Spinal cord (tissue), 10 donors: ENCODE data around the gene TEKT3. TPM values are rescaled to one million over a fixed set of nuclear protein-coding genes. Genes with fewer than 3 reads are reported as not detected.

Experiments
- DNase-seq, 6 donors: peaks; one replicate each; pipeline versions ENCODE4 v3.0.0 to v3.0.0-alpha.2; 2013 to 2015; ENCODE audit warnings: low spot score in 6 of 6, low read depth in 4 of 6
- H3K27ac ChIP-seq: one replicate; pipeline ENCODE4 v1.5.1; 2013; ENCODE audit warnings: low read depth, low read length, control low read depth
- H3K27me3 ChIP-seq: one replicate; pipeline ENCODE4 v1.6.1; 2013; ENCODE audit warnings: low read length; ENCODE audit not compliant: control insufficient read depth, insufficient read depth
- H3K36me3 ChIP-seq: one replicate; pipeline ENCODE4 v1.6.1; 2013; ENCODE audit warnings: low read length; ENCODE audit not compliant: control insufficient read depth, insufficient read depth
- H3K4me1 ChIP-seq: one replicate; pipeline ENCODE4 v1.6.1; 2013; ENCODE audit warnings: low read length; ENCODE audit not compliant: control insufficient read depth, insufficient read depth
- H3K4me3 ChIP-seq: one replicate; pipeline ENCODE4 v1.5.1; 2013; ENCODE audit warnings: low read depth, low read length, control low read depth
- H3K9me3 ChIP-seq: one replicate; pipeline ENCODE4 v1.6.1; 2013; ENCODE audit warnings: low read length; ENCODE audit not compliant: control insufficient read depth, insufficient read depth
- WGBS: methylation state at CpG from one replicate; pipeline ENCODE4 v1.1.5; 2013; ENCODE audit warnings: missing lambda C conversion rate; ENCODE audit not compliant: insufficient coverage; 5-methylcytosine and 5-hydroxymethylcytosine counted together
- polyA plus RNA-seq, 2 donors: library from polyadenylated mRNA; unstranded; fragments of 120-200 nt; gene quantifications; one replicate each; pipeline ENCODE4 v1.2.1, GENCODE V29; 2013; ENCODE audit not compliant: insufficient read length in 2 of 2
- total RNA-seq, 2 donors: library from RNA; depleted of rRNA in 1 of 2; stranded (reverse); fragments of 120-200 nt in 1 of 2; fragments of >200 nt in 1 of 2; gene quantifications; one replicate each; pipeline versions ENCODE4 v1.2.3 to v1.2.4, GENCODE V29; 2013 to 2014
- donor health status: healthy.

Gene TEKT3
- total and polyA plus RNA-seq, 4 donors = 1.1 to 9.3 (median 2.6) TPM

- DNase-seq = no peak
- Histone ChIP-seq H3K27me3 (no peaks in the 10 kb centered on the region), H3K4me3 (no peak overlapping the region), H3K36me3 (no peaks in the 10 kb centered on the region), H3K9me3 (no peaks in the 10 kb centered on the region), H3K4me1 (no peaks in the 10 kb centered on the region), H3K27ac (no peak overlapping the region)
- 100% methylated on average over 1 of the region's 3 CpGs for WGBS
These were observed 12.9 kb upstream of the TEKT3 start for GRCh38 chr17:15354256-15354655.

DNA sequence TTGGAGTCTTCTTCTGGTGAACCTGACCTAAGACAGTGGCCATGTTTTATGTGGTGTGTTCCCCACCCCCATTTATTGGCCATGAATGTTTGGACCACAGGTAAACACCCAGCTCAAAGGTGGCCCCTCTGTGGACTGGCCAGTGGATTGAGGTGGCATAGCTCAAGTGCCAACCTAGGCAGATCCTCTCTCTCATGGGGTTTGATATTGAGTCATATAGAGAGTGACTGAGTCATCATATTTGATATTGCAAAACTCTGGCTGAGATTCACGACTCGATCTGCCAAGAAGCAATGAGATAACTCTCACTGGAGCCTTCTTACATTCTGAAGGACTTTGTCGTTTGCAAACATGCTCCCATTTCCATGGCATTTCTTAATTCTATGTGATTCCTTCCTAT lies 10.5 kb upstream of the TEKT3 start:
- Histone ChIP-seq H3K4me1 (no peaks in the 10 kb centered on the region), H3K4me3 (no peak overlapping the region), H3K27me3 (no peaks in the 10 kb centered on the region), H3K27ac (no peak overlapping the region), H3K9me3 (no peaks in the 10 kb centered on the region), H3K36me3 (no peaks in the 10 kb centered on the region)
- DNase-seq = no peak
- 96% methylated on average over 3 of the region's 3 CpGs for WGBS

GRCh38 chr17:15351478-15351840 lies 10.1 kb upstream of the TEKT3 start:
- no peak for DNase-seq
- H3K9me3 ChIP-seq = no peaks in the 10 kb centered on the region
- WGBS = 85% methylated on average over 4 of the region's 4 CpGs
- H3K4me3 ChIP-seq = no peak overlapping the region
- H3K27ac ChIP-seq = no peak overlapping the region
- no peaks in the 10 kb centered on the region for H3K27me3 ChIP-seq
- H3K36me3 ChIP-seq = no peaks in the 10 kb centered on the region
- H3K4me1 ChIP-seq = no peaks in the 10 kb centered on the region

DNA sequence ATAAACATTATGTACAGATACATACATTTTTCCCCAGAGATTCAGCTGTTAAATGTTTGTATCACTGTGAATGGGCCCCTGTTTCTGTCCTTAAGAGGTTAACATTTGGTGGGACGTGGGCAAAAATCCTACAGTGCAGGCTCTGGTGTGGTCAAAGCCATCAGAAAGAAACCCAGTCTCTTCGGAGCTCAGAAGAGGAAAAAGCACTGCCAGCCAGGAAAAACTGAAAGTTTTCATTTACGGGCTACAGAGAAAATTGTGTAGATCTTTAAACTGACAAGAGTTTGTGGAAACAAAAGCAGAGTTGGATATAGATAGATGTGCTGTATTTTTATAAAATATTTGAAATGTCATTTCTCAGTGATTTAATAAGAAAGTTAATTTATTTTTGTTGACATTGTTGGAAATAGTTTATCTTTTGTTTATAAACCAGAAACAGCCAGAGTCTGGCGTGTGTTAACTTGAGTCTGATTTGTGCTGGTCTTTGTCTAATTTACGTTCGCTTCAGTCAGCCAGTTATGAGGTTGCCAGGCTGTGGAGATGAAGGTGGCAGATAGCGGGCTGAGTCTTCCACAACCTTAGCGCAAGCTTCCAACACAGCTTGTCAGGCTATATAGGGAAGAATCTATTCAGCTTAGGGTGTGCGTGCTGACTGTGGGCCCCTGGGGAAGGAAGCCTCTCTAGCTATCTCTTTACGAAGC lies 9.5 kb upstream of the TEKT3 start:
- Histone ChIP-seq H3K4me3 (no peak overlapping the region), H3K4me1 (no peaks in the 10 kb centered on the region), H3K9me3 (no peaks in the 10 kb centered on the region), H3K36me3 (no peaks in the 10 kb centered on the region), H3K27me3 (no peaks in the 10 kb centered on the region), H3K27ac (no peak overlapping the region)
- 45% methylated on average over 7 of the region's 10 CpGs for WGBS
- DNase-seq = peak in 1 of 6 donors; percentile 9

- Histone ChIP-seq H3K27me3 (no peaks in the 10 kb centered on the region), H3K4me1 (no peaks in the 10 kb centered on the region), H3K4me3 (no peak overlapping the region), H3K9me3 (no peaks in the 10 kb centered on the region), H3K36me3 (no peaks in the 10 kb centered on the region), H3K27ac (no peak overlapping the region)
- WGBS = no CpG with 5 or more reads among the region's 2 CpGs
- DNase-seq = no peak
These were observed 7.7 kb upstream of the TEKT3 start for GRCh38 chr17:15349119-15349518.

DNA sequence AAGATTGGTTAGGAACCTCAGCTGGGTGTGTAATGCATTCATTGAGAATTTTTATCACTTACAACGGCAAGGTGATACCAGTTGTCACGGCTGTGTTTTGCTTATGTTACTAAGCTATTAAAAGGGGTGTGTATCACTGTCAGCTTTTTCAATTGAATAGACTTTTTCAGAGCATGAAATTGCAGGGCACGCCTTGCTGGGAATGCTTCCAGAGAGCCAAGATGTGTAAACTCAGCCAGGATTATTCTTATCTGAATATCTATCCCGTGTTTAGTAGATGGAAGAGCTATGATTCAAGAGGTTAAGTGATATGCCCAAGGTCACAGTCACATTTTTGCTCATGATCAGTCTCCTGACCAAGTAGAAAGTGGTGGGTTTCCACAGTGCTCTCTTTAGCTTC lies 6.6 kb upstream of the TEKT3 start:
- WGBS = 27% methylated on average over 3 of the region's 4 CpGs
- DNase-seq = peak in 2 of 6 donors; percentile 33 to 44
- Histone ChIP-seq H3K4me3 (no peak overlapping the region), H3K9me3 (no peaks in the 10 kb centered on the region), H3K27ac (no peak overlapping the region), H3K27me3 (no peaks in the 10 kb centered on the region), H3K36me3 (no peaks in the 10 kb centered on the region), H3K4me1 (no peaks in the 10 kb centered on the region)

GRCh38 chr17:15346066-15346595 lies 4.7 kb upstream of the TEKT3 start:
- DNase-seq = no peak
- Histone ChIP-seq H3K4me3 (no peak overlapping the region), H3K27ac (no peak overlapping the region), H3K4me1 (peaks cover 7% of the 10 kb centered on the region), H3K9me3 (no peaks in the 10 kb centered on the region), H3K27me3 (peaks cover 15% of the 10 kb centered on the region), H3K36me3 (no peaks in the 10 kb centered on the region)
- 77% methylated on average over 4 of the region's 13 CpGs for WGBS

DNA sequence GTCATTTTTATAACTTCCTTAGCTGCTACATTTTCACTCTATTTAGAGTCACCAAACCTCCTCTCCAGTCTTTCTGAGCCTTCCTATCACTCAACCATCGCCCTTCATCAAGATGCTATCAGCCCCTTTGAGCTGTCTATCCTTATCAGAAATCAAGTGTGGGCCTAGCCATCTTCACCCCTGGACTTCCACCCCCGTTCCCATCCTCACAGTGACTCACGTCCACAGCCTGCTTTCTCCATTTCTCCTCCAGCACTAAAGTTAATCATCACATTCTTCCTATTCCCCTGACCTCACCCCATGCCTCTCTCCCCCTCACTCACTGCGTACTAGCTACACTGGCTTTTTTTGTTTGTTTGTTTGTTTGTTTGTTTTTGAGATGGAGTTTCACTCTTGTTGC lies 2.4 kb upstream of the TEKT3 start:
- H3K36me3 ChIP-seq = no peaks in the 10 kb centered on the region
- H3K27me3 ChIP-seq = peaks cover 19% of the 10 kb centered on the region
- H3K4me1 ChIP-seq = peaks cover 11% of the 10 kb centered on the region
- H3K4me3 ChIP-seq = no peak overlapping the region
- no peaks in the 10 kb centered on the region for H3K9me3 ChIP-seq
- DNase-seq = no peak
- WGBS = 78% methylated on average over 3 of the region's 4 CpGs
- no peak overlapping the region for H3K27ac ChIP-seq

DNA sequence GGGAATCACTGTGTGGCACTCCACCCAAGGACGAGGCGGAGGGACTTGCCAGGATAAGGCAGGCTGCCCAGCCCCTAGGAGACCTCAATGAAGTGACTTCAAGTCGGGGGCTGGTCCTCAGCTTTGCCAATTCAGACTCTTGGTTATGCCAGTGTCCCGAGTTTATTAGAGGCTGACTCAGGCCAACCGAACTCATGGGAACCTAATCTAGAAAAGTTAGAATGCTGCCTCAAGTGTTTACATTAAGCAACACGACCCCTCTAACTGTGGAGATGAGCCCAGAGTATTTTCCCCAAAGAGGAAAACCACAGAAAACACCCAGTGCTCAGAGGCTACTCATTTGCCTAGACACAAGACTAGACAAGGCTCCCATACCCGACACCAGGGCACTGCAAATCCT lies 1.1 kb upstream of the TEKT3 start:
- DNase-seq = peak in 1 of 6 donors; percentile 18
- Histone ChIP-seq H3K27me3 (peaks cover 19% of the 10 kb centered on the region), H3K4me1 (peaks cover 11% of the 10 kb centered on the region)

GRCh38 chr17:15341966-15342365 lies 569 bp upstream of the TEKT3 start:
- Histone ChIP-seq H3K27ac (no peak overlapping the region), H3K9me3 (no peaks in the 10 kb centered on the region), H3K4me1 (peaks cover 11% of the 10 kb centered on the region), H3K27me3 (peaks cover 19% of the 10 kb centered on the region), H3K4me3 (peak overlapping the region; percentile 65), H3K36me3 (no peaks in the 10 kb centered on the region)
- WGBS = 94% methylated on average over 2 of the region's 3 CpGs
- DNase-seq = no peak

More for the DNA sequence above, 1.1 kb upstream of the TEKT3 start:
- WGBS = 74% methylated on average over 7 of the region's 7 CpGs
- Histone ChIP-seq H3K36me3 (no peaks in the 10 kb centered on the region), H3K9me3 (no peaks in the 10 kb centered on the region), H3K27ac (no peak overlapping the region), H3K4me3 (no peak overlapping the region)
